K562 (cell line): ENCODE data around the gene FRMD4A. TPM values are rescaled to one million over a fixed set of nuclear protein-coding genes. Genes with fewer than 3 reads are reported as not detected.

Experiments used
- ATAC-seq: fragments of 200-7000 bp; cut with Tn5 transposase; 3 replicates; pipeline ENCODE4 v1.9.1; 2020; ENCODE audit warnings: moderate library complexity
- BruUV-seq: library from RNA; stranded (reverse); fragments of 400-500 nt; replicated peaks from 2 replicates; lab custom pipeline; 2021; lab: Mats Ljungman, UMichigan
- CTCF ChIA-PET: fragments of 300-600 bp; formaldehyde crosslinking; extraction: SDS; loops from one replicate; lab custom pipeline; 2021; ENCODE audit warnings: low intra/inter-chr PET ratio; lab: Yijun Ruan, JAX
- POLR2A ChIA-PET: fragments of 300-600, 350-650 bp; sonication (Branson Sonifier 250); formaldehyde crosslinking; extraction: SDS; loops from one replicate; lab custom pipeline; 2021; ENCODE audit warnings: antibody characterized with exemption, inconsistent platforms; lab: Yijun Ruan, JAX
- DNase-seq, 4 experiments: peaks; one replicate each; pipeline versions ENCODE4 v3.0.0 to v3.0.0-alpha.2; 2011 to 2018; ENCODE audit warnings: low spot score in 3 of 4, mixed read lengths in 3 of 4; ENCODE audit errors: extremely low read depth in 1 of 4
- FAIRE-seq: peaks from 2 replicates; lab custom pipeline; 2011; peaks lifted over from hg19 to GRCh38; lab: Jason Lieb, UNC
- H2AFZ ChIP-seq: 2 replicates; pipeline ENCODE4 v1.6.0; 2011; ENCODE audit warnings: low read depth, low read length, control low read depth, inconsistent platforms
- H3K27ac ChIP-seq: fragments of 200-600 bp; 3 replicates; pipeline ENCODE4 v1.8.0; 2011; ENCODE audit warnings: low read depth, mild to moderate bottlenecking, control low read depth, inconsistent platforms, low read length, moderate library complexity, mixed read lengths; ENCODE audit errors: extremely low read depth
- H3K27me3 ChIP-seq, 2 experiments: fragments of 300-600 bp in 1 of 2; 2 replicates in 1 of 2; 3 replicates in 1 of 2; pipeline versions ENCODE4 v1.6.0 to v1.8.0; 2011; ENCODE audit warnings: inconsistent platforms in 2 of 2, low read length in 2 of 2, mild to moderate bottlenecking in 1 of 2, mixed read lengths in 1 of 2, moderate library complexity in 1 of 2; ENCODE audit not compliant: control insufficient read depth in 2 of 2, insufficient read depth in 2 of 2
- H3K36me3 ChIP-seq: fragments of 300-600 bp; 3 replicates; pipeline ENCODE4 v1.8.0; 2011; ENCODE audit warnings: mild to moderate bottlenecking, low read length, inconsistent platforms; ENCODE audit not compliant: control insufficient read depth, insufficient read depth
- H3K4me1 ChIP-seq, 2 experiments: fragments of 200-600 bp in 1 of 2; replicated peaks in 1 of 2; 2 replicates in 1 of 2; 3 replicates in 1 of 2; pipeline versions ENCODE4 v1.5.1 to v1.8.0; 2011; ENCODE audit warnings: inconsistent platforms in 2 of 2, low read length in 2 of 2, mild to moderate bottlenecking in 1 of 2, mixed read lengths in 1 of 2, moderate library complexity in 1 of 2; ENCODE audit not compliant: control insufficient read depth in 2 of 2, insufficient read depth in 2 of 2
- H3K4me2 ChIP-seq: 2 replicates; pipeline ENCODE4 v1.6.1; 2011; ENCODE audit warnings: low read length, control low read depth, inconsistent platforms, mixed read lengths; ENCODE audit not compliant: insufficient read depth
- H3K4me3 ChIP-seq: fragments of 200-600 bp; sonication (generic), shearing (Covaris generic); 2 replicates; pipeline ENCODE4 v1.5.1; 2016; ENCODE audit warnings: control low read depth, inconsistent platforms
- H3K79me2 ChIP-seq: fragments of 200-600 bp; 3 replicates; pipeline ENCODE4 v1.8.0; 2011; ENCODE audit warnings: low read length, inconsistent platforms; ENCODE audit not compliant: control insufficient read depth, insufficient read depth
- H3K9ac ChIP-seq, 2 experiments: 2 replicates each; pipeline versions ENCODE4 v1.6.0 to v1.6.1; 2011; ENCODE audit warnings: low read depth in 2 of 2, low read length in 2 of 2, control low read depth in 1 of 2, inconsistent platforms in 1 of 2, mild to moderate bottlenecking in 1 of 2, mixed read lengths in 1 of 2; ENCODE audit not compliant: insufficient read depth in 1 of 2
- H3K9me1 ChIP-seq: one replicate; pipeline ENCODE4 v1.6.0; 2011; ENCODE audit warnings: inconsistent platforms, mild to moderate bottlenecking, low read length, moderate library complexity; ENCODE audit not compliant: control insufficient read depth, insufficient read depth
- H3K9me3 ChIP-seq: replicated peaks from 2 replicates; pipeline ENCODE4 v1.5.1; 2011; ENCODE audit warnings: low read depth, low read length, inconsistent platforms; ENCODE audit not compliant: control insufficient read depth, insufficient read depth
- H4K20me1 ChIP-seq: replicated peaks from 2 replicates; pipeline ENCODE4 v1.6.1; 2011; ENCODE audit warnings: low read length, inconsistent platforms, mixed read lengths; ENCODE audit not compliant: control insufficient read depth, insufficient read depth
- ATF7 ChIP-seq: fragments of 450-650 bp; IDR thresholded peaks from 2 replicates; pipeline ENCODE4 v1.7.1; 2014; ENCODE audit warnings: mild to moderate bottlenecking, moderate library complexity
- ELF4 ChIP-seq: fragments of 450-650 bp; formaldehyde crosslinking; IDR thresholded peaks from 2 replicates; pipeline ENCODE4 v1.4.0; 2022; ENCODE audit warnings: missing genetic modification characterization
- HCFC1 ChIP-seq: IDR thresholded peaks from 2 replicates; pipeline ENCODE4 v1.6.1; 2012; ENCODE audit warnings: low read depth, low read length, improper control_type of control experiment
- HMGN3 ChIP-seq: IDR thresholded peaks from 2 replicates; pipeline ENCODE4 v1.6.1; 2011; ENCODE audit warnings: borderline replicate concordance, low read depth, mild to moderate bottlenecking, mixed read lengths, low read length; ENCODE audit not compliant: insufficient read length; ENCODE audit errors: extremely low read depth
- MAFG ChIP-seq: fragments of 450-650 bp; conservative IDR thresholded peaks from 2 replicates; pipeline ENCODE4 v1.6.1; 2016; ENCODE audit warnings: missing genetic modification characterization, missing compliant biosample characterization
- MAFK ChIP-seq: IDR thresholded peaks from 2 replicates; pipeline ENCODE4 v1.6.1; 2011; ENCODE audit warnings: low read length, improper control_type of control experiment
- NCOA2 ChIP-seq, 2 experiments: fragments of 450-650 bp; IDR thresholded peaks; 2 replicates each; pipeline ENCODE4 v1.6.1; 2018; ENCODE audit warnings: mild to moderate bottlenecking in 2 of 2, moderate library complexity in 1 of 2; ENCODE audit not compliant: partially characterized antibody in 2 of 2
- NUFIP1 ChIP-seq: fragments of 450-650 bp; IDR thresholded peaks from 2 replicates; pipeline ENCODE4 v1.6.1; 2018; ENCODE audit not compliant: partially characterized antibody
- PCBP2 ChIP-seq: fragments of 200-400 bp; formaldehyde crosslinking; IDR thresholded peaks from 2 replicates; pipeline ENCODE4 v1.6.1; 2018; ENCODE audit warnings: low read length, low read depth, mild to moderate bottlenecking, moderate library complexity; ENCODE audit not compliant: poor library complexity, severe bottlenecking
- SAFB ChIP-seq: fragments of 200-400 bp; formaldehyde crosslinking; IDR thresholded peaks from 2 replicates; pipeline ENCODE4 v1.6.1; 2017; ENCODE audit warnings: low read depth, low read length, borderline replicate concordance
- SIN3A ChIP-seq, 2 experiments: fragments of 150-350 bp in 1 of 2; IDR thresholded peaks; 2 replicates each; pipeline ENCODE4 v1.6.1; 2011 to 2016; ENCODE audit warnings: borderline replicate concordance in 2 of 2, low read depth in 2 of 2, low read length in 2 of 2, mild to moderate bottlenecking in 2 of 2, moderate library complexity in 2 of 2; ENCODE audit not compliant: control insufficient read depth in 1 of 2
- STAT5B ChIP-seq: fragments of 250-450 bp; sonication (Bioruptor Pico); IDR thresholded peaks from 2 replicates; pipeline ENCODE4 v1.8.0; 2021; ENCODE audit warnings: mild to moderate bottlenecking, inconsistent platforms
- TAL1 ChIP-seq: fragments of 450-650 bp; IDR thresholded peaks from 2 replicates; pipeline ENCODE4 v1.6.1; 2016; ENCODE audit warnings: mild to moderate bottlenecking
- ZNF124 ChIP-seq: sonication (generic); formaldehyde crosslinking; IDR thresholded peaks from 2 replicates; pipeline ENCODE4 v1.8.1; 2022; ENCODE audit warnings: missing genetic modification reagents
- ZNF311 ChIP-seq: fragments of 250-450 bp; sonication (Bioruptor Pico); IDR thresholded peaks from 2 replicates; pipeline ENCODE4 v1.4.0; 2020; ENCODE audit warnings: mild to moderate bottlenecking, moderate library complexity
- whole genome bisulfite sequencing: fragments of 100-300 bp; shearing (Covaris generic); methylation state at CpG from one replicate; pipeline ENCODE4 v1.1.6; 2016; ENCODE audit warnings: low coverage, mixed read lengths; ENCODE audit not compliant: insufficient coverage; ENCODE audit errors: missing lambda C conversion rate; 5-methylcytosine and 5-hydroxymethylcytosine counted together
- in situ Hi-C: fragments of 300-500 bp; cut with MboI; formaldehyde crosslinking; loops from 4 replicates; pipeline ENCODE4 v1.15.0; 2018; ENCODE audit warnings: inconsistent platforms, mixed read lengths
- intact Hi-C: fragments of 100-400 bp; cut with micrococcal nuclease; formaldehyde crosslinking; loops from 2 replicates; pipeline ENCODE4 v1.14.2; 2022
- polyA plus RNA-seq, 8 experiments: library from polyadenylated mRNA; depleted of rRNA in 4 of 8; stranded (reverse) in 5 of 8; unstranded in 3 of 8; fragments of >200 nt; fragmentation: Nextera tagmentation in 2 of 8; fragmentation: Illumina TruSeq in 1 of 8; extraction: Ambion mirVana in 2 of 8; extraction: Trizol in 1 of 8; gene quantifications; 2 replicates each; pipeline versions ENCODE4 v1.2.1 to v1.2.3, GENCODE V29; 2011 to 2014; ENCODE audit warnings: inconsistent platforms in 1 of 8, missing spikeins in 1 of 8
- total RNA-seq, 7 experiments: library from RNA; depleted of rRNA in 6 of 7; stranded (reverse); fragments of >200 nt in 6 of 7; fragmentation: Illumina TruSeq in 2 of 7; extraction: Trizol in 2 of 7; gene quantifications; 2 replicates each; pipeline versions ENCODE4 v1.2.1 to v1.2.3, GENCODE V29; 2011 to 2021; ENCODE audit warnings: low replicate concordance in 1 of 7
- TF ChIP-seq, protein P1 (sequence below): fragments of 450-650 bp; formaldehyde crosslinking; IDR thresholded peaks from 2 replicates; pipeline ENCODE4 v1.4.0; 2020; ENCODE audit warnings: mild to moderate bottlenecking, moderate library complexity
- TF ChIP-seq, protein P2 (sequence below): IDR thresholded peaks from 2 replicates; pipeline ENCODE4 v1.6.1; 2011; ENCODE audit warnings: borderline replicate concordance, low read depth, mild to moderate bottlenecking, moderate library complexity, low read length; ENCODE audit not compliant: insufficient read depth, poor library complexity, severe bottlenecking

Gene FRMD4A
- total and polyA plus RNA-seq, 9 of the 15 experiments (the other 6 are each of a cell fraction or from before 2014, with no cell fraction given) = 0.80 to 5.2 (median 3.0) TPM

DNA sequence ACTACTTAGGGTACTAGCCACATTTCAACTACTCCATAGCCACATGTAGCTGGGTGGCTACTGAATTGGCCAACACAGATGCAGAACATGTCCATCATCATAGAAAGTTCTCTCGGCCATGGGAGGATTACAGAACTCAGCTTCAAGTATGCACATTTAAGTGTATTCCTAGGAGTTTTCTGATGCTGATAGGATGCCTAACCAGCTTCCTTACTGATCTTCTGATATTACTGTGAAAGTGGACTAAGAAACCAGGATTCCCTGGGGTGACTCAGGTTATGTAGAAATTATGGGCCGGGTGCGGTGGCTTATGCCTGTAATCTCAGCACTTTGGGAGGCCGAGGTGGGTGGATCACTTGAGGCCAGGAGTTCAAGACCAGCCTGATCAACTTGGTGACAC lies 125.5 kb downstream of the FRMD4A start (continued):
- TF ChIP-seq, protein P1, sequence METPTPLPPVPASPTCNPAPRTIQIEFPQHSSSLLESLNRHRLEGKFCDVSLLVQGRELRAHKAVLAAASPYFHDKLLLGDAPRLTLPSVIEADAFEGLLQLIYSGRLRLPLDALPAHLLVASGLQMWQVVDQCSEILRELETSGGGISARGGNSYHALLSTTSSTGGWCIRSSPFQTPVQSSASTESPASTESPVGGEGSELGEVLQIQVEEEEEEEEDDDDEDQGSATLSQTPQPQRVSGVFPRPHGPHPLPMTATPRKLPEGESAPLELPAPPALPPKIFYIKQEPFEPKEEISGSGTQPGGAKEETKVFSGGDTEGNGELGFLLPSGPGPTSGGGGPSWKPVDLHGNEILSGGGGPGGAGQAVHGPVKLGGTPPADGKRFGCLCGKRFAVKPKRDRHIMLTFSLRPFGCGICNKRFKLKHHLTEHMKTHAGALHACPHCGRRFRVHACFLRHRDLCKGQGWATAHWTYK = no peak
- TF ChIP-seq TAL1 = no peak
- TF ChIP-seq SAFB = no peak
- no peak for TF ChIP-seq NUFIP1
- TF ChIP-seq HMGN3 = no peak
- no peak for TF ChIP-seq MAFK
- TF ChIP-seq ZNF124 (CRISPR knock-in tag) = no peak
- TF ChIP-seq ZNF311 (CRISPR knock-in tag) = no peak
- TF ChIP-seq, all 486 proteins: peak for 0

DNA sequence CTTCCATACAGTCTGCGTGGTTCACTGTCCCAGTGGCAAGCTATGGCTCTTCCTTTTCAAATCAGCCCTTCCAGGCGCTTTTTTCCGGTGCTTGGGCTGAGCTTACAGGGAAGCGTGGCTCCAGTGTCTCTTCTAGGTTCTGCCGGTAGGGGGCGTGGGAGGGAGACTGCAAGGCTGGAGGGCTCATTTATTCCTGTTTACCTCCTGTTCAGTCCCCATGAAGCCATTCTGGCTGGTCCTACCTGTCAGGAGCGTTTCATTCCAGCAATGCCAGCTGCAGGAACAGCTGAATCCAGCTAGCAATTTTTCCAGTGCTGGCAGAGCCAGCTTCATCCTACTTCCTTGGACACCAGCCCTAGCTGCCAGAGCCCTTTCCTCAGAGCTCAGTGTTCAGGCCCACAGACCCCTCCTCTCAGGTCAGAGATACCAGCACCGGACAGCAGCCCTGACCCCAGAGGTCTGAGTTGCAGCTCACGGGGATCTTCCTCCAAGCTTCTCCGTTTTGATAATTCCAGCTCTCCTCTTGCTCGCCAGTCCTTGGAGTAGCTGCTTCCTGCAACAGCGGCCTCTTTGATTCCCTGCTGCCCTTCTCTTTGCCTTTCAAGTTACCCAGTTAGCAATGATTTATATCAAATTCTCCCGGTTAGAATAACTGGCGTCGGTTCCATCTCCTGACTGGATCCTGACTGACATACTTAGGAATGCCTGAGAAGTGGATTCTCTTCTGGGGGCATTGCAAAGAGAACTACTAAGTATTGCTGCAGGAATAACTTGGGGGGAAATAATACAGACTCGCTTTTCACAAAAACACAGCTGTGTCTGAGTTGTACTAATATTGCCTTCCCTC lies 129.8 kb downstream of the FRMD4A start:
- in situ Hi-C loops (no loop called here), intact Hi-C loops (no loop called here)
- peak; percentile 67; the same call in 2 of the 3 replicates for ATAC-seq
- H3K4me3 ChIP-seq = no peak overlapping the region
- H3K27me3 ChIP-seq = peaks cover 3 to 28% of the 10 kb centered on the region in 2 experiments; a peak in 4 of 5 replicates
- H3K9me3 ChIP-seq = no peaks in the 10 kb centered on the region
- no peaks in the 10 kb centered on the region for H3K4me1 ChIP-seq
- POLR2A ChIA-PET = interaction anchor here (2.7 kb wide), 1 partner anchor 15 kb away, joined by 14 read pairs; no protein-coding TSS in a partner anchor
- no peak overlapping the region for H3K9ac ChIP-seq
- no peaks in the 10 kb centered on the region for H3K9me1 ChIP-seq
- CTCF ChIA-PET = no interaction called here
- no peak overlapping the region for H2AFZ ChIP-seq
- H3K79me2 ChIP-seq = no peaks in the 10 kb centered on the region
- no peak for FAIRE-seq
- 6% methylated on average over 12 of the region's 16 CpGs for WGBS
- H4K20me1 ChIP-seq = no peaks in the 10 kb centered on the region
- H3K36me3 ChIP-seq = no peaks in the 10 kb centered on the region
- H3K27ac ChIP-seq = no peak overlapping the region
- DNase-seq = peak; percentile 24 to 36 (median 32)
- no peak overlapping the region for H3K4me2 ChIP-seq
- BruUV-seq = no TSS peak
- TF ChIP-seq, protein P2, sequence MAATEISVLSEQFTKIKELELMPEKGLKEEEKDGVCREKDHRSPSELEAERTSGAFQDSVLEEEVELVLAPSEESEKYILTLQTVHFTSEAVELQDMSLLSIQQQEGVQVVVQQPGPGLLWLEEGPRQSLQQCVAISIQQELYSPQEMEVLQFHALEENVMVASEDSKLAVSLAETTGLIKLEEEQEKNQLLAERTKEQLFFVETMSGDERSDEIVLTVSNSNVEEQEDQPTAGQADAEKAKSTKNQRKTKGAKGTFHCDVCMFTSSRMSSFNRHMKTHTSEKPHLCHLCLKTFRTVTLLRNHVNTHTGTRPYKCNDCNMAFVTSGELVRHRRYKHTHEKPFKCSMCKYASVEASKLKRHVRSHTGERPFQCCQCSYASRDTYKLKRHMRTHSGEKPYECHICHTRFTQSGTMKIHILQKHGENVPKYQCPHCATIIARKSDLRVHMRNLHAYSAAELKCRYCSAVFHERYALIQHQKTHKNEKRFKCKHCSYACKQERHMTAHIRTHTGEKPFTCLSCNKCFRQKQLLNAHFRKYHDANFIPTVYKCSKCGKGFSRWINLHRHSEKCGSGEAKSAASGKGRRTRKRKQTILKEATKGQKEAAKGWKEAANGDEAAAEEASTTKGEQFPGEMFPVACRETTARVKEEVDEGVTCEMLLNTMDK = peak; percentile 19
- TF ChIP-seq MAFG (no peak), PCBP2 (no peak), HCFC1 (no peak), STAT5B (CRISPR knock-in tag) (no peak), ATF7 (no peak), ELF4 (CRISPR knock-in tag) (no peak), NCOA2 (IDR thresholded peaks at IDR 0.05; ENCODE audit: partially characterized antibody in 2 of 2) (no peak), SIN3A (IDR thresholded peaks at IDR 0.05; ENCODE audit: borderline replicate concordance in 2 of 2, control insufficient read depth in 1 of 2, low read depth in 2 of 2, low read length in 2 of 2) (no peak)
